IPS-NIHi11 (cell line): ENCODE results near the gene KLK2.

Source experiments
- DNase-seq: peaks from one replicate; pipeline ENCODE4 v3.0.0; 2012; ENCODE audit warnings: mixed read lengths, low spot score

KLK2 gene

DNA sequence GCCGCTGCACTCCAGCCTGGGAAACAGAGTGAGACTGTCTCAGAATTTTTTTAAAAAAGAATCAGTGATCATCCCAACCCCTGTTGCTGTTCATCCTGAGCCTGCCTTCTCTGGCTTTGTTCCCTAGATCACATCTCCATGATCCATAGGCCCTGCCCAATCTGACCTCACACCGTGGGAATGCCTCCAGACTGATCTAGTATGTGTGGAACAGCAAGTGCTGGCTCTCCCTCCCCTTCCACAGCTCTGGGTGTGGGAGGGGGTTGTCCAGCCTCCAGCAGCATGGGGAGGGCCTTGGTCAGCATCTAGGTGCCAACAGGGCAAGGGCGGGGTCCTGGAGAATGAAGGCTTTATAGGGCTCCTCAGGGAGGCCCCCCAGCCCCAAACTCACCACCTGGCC, at the start of gene KLK2:
TSS of gene KLK2 (plus strand) at position 384 of the 400 bp plus-strand sequence. CDS start 35 bp downstream, outside the sequence.
- no peak for DNase-seq

DNA sequence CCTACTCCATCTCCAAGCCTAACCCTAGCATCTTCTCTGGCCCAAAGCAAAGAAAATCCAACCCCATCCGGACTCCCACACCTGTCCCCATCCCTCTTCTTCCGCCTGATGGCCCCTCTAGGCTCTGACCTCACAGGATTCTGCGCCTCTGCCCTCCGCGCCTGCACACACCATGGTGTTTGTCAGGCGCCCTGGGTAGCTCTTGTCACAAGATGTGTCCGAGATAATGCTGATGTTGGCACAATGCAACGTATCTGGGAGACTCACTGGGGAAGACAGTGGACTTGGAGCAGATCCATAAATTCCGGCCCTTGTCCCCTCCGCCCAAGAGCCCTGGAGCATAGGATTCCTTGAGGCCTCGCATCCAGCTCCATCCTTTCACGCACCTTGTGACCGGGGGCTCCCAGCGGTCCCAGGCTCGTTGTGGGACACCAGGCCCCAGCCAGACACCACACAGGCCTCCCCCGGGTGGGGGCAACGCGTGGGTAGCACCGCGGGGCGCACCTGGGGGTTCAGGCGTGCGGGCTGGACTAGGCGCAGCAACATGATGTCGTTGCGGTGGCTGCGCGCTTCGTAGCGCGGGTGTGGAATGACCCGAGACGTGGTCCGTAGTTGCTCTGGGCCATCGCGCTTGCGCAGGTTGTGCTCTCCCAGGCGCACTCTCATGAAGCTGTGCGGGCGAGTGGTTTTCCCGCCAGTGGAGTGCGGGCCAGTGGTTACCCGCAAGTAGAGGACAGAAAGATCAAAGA, 46.6 kb upstream of the KLK2 start:
- no peak for DNase-seq

DNA sequence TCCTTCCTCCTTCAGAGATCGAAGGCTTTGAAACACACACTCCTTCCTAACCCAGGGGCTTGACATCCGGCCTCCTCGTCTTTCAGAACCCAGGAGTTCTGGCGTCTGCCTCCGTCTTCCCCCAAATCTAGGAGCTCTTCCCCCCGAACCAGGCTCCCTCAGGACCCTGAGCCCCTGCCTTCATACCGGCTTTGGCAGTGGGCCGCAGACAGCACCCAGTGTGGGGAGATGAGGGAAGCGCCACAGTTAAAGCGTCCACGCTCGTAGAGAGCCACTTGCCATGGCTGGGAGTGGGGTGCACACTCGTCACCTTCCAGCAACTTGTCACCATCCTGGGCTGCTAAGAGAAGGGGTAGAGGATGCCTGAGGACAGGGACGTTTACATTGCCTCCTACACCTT, 45.8 kb upstream of the KLK2 start:
- DNase-seq: no peak

DNA sequence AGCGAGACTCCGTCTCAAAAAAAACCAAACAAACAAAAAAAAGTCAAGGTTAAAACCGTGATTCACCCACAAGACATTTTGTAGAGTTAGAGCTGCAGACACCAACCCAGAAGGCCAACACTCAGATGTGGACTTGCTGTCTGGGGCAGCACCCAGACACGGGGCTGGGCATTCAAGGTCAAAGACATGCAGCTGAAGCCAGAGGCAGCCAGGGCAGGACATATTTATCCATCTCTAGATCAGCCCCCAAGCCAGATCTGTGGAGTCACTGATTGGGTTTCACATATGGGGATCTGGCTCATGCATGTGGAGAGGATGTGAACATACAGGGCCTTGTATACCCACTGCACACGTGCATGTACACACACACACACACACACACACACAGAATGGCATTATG, 43.4 kb upstream of the KLK2 start:
- no peak for DNase-seq

DNA sequence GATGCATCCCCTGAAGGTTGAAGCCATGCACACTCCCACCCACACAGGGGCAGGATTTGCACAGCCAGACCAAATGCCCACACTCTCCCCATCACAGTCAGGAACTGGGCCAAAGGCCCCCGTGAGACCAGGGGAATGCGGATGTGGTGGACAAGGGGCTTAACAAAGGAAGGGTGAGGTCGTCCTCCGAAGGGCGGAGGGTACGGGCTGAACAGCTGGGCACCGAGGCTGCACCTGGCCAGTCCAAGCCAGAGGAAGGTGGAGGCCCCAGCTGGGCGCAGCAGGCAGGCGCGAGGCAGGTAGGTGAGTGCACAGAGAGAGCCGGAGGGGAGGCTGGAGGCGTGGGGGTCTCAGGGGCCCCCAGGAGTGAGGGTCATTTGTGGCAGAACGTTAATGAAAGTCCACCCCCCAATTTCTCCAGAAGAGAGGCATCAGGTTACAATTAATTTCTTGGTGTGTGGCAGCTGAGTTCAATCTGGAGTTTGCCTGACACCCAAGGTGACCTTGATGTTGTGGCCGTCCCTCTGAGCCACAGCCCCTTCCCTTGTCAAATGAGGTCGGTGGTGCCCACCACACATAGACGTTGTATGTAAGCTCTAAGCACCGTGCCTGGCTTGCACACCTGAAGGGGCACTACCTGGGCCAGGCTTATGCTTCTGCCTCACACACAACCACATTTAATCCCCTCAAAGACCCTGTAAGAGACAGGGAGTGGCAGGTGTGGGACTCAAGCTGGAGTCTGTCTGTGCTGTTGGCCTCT, 42.8 kb upstream of the KLK2 start:
- DNase-seq: no peak

DNA sequence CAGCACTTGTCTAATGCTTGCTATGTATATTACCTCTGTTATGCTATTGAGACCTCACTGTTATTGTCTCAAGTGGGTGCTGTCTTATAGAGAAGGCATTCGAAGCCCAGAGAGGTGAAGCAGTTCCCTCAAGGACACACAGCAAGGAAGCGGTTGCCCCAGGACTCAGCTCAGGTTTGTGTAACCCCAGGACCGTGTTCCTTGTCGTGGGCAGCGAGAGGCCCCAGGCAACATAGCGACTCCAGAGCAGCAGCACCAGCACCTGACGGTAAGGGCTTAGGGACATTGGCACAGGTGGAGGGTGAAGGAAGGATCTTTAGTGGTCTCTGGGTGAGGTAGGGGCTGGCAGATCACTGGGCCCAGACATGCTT, 42.2 kb upstream of the KLK2 start:
- no peak for DNase-seq

DNA sequence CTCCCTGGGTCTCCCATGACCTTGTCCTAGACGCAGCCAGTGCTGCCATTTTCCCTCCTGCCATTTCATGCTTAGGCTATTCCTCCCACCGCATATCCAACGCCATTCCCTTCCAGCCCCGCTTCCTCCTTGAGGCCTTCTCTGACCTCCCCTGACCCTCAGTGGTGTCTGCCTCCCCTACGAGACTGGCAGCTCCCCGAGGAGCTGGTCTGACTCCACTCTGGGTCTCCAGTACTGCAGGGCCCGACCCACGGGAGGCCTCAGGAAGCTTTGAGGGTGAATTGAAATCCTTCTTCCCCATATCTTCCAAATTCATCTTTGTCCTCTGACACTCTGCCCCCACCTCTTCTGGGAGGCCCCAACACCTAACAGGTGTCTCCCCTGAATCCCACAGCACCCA, 40.6 kb upstream of the KLK2 start:
- DNase-seq: no peak

DNA sequence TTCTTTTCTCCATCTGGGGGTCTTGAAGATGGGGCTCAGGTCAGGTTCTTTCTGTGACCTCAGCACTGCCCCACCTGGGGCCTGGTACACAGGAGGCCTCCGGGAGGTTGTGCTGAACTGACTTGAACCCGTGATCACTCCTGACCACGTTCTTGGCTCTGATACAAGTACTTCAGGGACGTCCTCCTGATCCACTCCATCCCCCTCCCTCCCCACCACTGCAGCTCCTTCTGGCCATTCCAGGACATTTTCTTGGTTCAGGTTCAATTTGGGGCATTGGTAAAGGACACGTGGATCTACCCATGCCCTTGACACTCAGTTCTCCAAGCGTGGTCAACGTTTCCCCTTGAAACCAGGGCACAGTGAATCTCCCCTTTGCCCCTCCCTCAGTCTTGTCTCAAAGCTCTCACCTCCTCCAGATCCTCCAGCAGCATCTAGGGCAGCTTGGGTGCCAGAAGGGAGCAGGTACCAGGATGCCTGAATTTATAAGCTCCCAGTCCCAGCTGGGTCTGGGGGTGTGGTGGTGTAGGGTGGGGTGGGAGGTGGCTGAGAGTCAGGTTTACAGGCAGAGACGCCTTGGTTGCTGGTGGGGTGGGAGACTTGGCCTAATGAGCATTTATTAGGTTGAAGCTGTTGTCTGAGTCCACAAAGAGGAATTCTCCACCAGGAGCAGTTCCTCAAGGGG, 40.0 kb upstream of the KLK2 start, which contains the start of gene KLK15:
TSS of gene KLK15 (minus strand) at position 458 of the 685 bp plus-strand sequence. CDS start 2,082 bp downstream, outside the sequence.
- DNase-seq: no peak

DNA sequence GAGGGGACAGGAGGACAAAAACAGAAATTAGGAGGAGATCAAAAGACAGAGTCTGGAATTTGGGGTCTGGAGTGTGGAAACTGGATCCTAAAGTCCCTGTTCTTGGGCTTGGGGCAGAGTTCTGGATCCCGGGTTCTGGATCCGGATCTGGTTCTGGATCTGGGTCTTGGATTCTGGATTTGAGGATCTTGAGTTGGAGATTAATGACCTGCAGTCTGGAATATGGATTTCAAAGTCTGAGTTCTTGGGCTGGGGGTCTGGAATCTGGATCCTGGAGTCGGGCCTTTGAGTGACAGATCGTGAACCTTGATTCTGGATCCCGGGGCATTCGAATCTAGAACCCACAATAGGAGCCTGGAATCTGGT, 39.5 kb upstream of the KLK2 start:
- DNase-seq: no peak

DNA sequence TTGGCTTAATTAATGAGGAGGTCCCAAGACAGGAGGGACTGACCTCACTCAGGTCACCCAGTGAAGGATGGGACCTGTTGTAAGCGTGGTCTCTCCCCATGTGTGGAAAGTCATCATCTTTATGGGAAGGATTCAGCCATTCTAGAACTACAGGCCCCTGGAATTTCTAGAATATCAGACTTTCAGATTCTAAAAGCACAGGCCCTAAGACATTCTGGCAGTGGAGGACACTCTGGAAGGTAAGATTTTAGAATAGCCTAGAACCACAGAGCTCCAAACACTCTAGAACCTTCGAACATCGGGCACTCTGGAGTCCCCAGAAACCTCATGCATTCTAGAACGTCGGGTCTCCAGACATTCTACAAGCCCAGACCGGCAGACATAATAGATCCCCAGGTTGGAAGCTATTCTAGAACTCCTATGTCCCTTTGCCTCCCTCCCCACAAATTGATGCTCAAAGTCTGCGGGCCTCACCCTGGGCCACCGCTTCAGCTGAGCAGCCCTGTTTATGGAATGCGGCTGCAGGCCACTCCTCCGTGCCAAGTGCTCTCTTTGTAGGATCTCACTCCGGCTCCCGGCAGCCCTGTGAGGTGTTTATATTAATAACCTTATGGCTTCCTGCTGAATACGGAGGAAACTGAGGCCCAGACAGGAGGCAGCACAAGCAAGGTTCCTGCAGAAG, 38.0 kb upstream of the KLK2 start:
- DNase-seq: no peak

DNA sequence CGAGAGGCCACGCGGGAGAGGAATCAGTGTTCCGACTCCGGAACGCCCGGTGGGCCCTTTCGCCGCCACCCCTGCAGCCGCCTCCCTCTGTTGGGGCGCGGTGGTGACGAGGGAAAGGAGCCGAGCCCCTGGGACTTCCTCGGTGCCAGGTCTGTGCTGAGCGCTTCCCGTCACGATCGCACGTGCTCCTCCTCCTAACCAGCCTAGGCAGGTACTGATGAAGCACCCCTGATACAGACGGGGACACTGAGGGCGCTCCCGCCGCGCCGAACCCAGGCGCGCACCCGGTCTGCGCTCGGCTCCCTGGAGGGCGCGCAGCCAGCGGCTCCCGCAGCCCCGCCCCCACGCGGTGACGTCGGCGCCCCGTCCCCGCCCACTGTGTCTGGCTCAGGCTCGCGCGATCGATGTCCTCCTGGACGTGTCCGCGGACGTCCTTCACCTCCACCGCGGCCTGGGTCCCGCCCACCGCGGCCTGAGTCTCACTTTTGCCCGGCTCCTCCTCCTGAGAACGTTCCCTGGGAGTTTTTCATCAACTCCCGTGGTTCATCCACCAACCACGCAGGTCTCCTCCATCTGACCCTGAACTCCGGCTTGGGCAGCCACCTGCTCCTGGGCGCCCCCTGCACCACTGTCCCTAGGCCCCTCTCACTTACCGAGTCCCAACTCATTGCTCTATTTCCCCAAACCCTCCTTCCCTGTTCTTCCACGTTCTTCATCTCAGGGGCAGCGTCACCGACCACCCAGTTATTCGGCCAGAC, 37.3 kb upstream of the KLK2 start:
- peak; percentile 96 for DNase-seq

DNA sequence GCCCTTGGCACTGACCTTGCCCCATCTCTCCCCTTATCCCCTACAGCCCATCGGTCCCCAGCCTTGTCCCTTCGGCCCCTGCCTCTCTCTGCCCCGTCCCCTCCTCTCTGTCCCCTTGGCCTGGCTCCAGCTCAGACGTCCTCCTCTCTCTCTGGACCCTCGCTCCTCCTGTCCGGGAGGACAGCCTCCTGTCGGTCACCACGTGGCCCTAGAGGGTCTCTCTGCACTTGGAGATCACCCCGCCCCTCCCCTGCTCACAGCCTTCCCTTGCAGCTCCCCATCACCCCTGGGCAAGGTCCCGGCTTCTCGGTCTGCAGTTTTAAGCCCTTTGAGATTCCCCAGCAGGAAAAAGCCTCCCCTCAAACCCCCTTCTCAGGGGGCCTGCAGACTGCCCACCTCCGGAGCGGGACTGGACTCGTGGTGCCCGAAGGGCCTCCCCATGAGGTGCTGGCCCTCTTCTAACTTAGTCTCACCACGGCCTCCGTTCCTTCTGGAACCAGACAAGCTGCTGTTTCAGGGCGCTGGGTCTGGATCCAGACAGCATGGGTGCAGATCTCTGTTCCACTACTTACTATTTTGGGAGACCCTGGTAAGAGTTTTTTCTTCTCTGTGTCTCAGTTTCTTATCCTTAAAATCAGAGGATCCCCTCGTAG, 36.6 kb upstream of the KLK2 start:
- DNase-seq: no peak

DNA sequence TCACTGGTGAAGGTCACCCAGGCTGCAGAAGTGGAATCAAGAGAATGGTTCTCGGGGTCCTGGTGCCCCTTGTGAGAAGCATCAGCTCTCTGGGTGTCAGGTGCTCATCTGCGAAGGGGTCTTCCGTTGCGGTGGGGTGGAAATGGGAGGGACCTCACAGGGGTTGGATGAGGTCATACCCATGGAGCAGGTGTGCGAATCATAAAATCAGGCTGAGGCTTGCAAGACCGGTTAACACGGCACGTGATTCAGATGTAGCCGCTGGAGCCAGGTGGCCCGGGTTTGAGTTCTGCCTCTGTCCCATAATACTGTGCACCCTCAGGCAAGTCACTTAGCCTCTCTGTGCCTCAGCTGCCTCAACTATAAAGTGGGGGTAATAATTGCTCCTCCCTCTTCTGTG, 35.9 kb upstream of the KLK2 start:
- no peak for DNase-seq

DNA sequence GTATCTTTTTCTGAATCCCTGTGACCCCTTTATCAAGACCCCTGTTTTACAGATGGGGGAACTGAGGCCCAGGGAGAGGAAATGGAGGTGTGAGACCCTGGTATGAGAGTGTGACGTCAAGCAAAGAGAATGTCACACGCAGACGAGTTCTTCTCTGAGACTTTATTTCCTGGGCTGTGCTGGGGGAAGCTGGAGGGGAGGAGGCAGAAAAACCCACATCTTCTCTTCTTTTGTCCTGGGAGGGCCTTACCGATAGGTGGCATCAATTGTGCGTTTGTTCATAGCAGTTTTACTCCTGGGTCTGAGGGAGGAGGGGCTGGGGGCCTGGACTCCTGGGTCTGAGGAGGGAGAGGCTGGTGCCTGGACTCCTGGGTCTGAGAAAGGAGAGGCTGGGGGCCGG, 35.0 kb upstream of the KLK2 start:
- DNase-seq: peak; percentile 64

DNA sequence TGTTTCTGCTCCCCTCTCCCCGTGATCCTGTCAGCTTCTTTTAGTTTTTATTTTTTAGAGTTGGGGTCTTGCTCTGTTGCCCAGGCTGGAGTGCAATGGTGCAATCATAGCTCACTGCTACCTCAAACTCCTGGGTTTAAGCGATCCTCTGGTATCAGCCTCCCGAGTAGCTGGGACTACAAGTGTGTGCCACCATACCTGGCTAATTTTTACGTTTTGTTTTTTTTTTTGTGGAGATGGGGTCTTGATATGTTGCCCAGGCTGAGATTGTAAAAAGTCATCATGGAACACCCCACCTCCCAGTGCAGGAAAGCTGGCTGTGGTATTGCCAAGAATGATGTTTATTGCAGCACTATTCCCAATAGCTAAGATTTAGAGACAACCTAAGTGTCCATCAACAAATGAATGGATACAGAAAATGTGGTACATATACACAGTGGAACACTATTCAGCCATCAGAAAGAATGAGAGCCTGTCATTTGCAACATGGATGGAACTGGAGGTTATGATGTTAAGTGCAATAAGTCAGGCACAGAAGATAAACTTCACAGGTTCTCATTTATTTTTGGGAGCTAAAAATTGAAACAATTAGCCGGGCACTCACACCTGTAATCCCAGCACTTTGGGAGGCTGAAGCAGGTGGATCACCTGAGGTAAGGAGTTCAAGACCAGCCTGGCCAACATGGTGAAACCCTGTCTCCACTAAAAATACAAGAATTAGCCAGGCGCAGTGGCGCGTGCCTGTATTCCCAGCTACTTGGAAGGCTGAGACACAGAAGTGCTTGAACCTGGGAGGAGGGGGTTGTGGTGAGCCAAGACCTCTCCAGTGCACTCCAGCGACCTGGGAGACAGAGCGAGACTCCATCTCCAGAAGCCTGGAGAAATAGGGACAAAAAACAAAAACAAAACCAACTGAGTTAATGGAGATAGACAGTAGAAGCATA, 33.3 kb upstream of the KLK2 start:
- no peak for DNase-seq

DNA sequence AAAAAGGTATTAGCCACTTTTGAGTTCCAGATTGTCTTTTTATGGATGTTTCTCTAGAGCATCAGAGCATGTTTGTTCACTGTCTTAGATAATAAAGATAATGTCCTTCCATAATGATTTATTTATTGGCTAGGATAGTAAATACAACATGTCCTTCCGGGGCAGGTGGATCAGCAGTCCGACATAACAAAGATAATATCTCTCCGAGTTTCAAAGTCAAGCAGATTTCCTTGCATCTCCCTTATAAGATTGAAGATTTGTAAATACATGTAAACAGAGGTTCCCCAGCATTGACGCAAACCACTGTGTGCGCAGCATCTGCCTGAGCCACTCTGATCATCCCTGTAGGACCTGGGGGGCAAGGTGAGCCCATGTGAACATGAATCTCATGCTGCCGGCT, 31.1 kb upstream of the KLK2 start:
- no peak for DNase-seq

DNA sequence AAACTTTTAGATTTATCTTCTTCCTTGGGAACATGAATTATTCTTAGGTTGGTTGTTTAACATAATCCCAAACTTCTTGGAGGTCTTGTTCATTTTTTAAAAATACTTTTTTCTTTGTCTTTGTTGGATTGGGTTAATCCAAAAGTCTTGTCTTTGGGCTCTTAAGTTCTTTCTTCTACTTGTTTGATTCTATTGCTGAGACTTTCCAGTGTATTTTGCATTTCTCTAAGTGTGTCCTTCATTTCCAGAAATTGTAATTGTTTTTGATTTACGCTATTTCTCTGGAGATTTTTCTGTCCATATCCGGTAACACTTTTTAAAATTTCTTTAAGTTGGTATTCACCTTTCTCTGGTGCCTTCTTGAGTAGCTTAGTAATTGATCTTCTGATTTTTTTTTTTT, 30.0 kb upstream of the KLK2 start:
- DNase-seq: no peak

DNA sequence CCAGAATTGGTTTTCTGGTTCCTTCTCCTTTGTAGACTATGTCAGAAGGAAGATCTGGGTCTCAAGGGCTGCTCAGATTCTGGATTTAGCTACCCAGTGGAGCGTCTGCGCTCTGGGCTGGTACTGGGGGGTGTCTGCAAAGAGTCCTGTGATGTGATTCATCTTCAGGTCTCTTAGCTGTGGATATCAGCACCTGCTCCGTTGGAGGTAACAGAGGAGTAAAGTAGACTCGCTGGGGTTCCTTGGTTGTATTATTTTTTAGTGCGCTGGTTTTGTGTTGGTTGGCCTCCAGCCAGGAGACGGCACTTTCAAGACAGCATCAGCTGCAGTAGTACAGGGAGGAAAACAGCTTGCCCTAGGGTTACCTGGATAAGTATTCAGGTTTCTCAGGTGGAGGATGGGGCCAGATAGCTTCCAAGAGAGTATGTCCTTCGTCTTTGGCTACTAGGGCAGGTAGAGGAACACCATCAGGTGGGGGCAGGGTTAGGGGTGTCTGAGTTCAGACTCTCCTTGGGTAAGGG, 29.5 kb upstream of the KLK2 start:
- DNase-seq: no peak

DNA sequence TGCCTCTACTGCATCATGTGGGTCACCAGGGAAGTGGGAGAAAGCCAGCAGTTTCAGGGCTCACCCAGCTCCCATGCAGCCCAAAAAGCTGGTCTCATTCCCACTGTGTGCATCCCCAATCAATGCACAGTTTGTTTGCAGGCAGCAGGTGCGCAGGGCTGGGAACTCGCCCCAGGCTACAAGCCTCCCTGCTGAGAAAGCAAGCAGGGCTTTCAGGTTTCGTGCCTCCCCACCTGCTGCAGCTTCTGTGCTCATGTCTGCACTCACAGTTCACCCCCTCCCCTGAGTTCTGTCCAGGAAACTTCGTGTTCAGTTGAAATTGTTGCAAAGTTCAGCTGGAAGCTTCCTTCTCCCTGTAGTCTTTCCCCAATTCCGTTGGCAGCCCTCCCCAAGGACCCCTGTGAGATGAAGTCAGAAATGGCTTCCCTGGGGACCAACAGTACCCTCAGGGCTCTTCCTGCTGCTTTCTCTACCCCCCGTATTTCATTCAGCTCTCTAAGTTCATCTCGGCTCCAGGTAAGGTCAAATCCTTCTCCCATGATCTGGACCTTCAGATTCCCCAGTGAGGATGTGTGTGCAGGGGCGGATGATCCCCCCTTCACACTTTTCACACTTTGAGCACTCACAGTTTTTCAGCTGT, 28.8 kb upstream of the KLK2 start:
- DNase-seq: no peak
